Liver (tissue), 9 donors: Measurements from ENCODE around the gene LRRC7. TPM values are rescaled to one million over a fixed set of nuclear protein-coding genes. Genes with fewer than 3 reads are reported as not detected.
"Not testable (repeated sequence)": the region's sequence is repeated elsewhere in the genome, so short reads cannot be mapped to it uniquely, and the experiment has no call there.

Experiments used
- DNase-seq: peaks from one replicate; pipeline ENCODE4 v3.0.0-alpha.2; 2017; ENCODE audit warnings: low spot score
- H3K27ac ChIP-seq, 2 donors: one replicate each; pipeline ENCODE4 v1.7.0; 2013; ENCODE audit warnings: inconsistent platforms in 2 of 2, low read length in 2 of 2, control low read depth in 1 of 2, low read depth in 1 of 2, mild to moderate bottlenecking in 1 of 2
- H3K27me3 ChIP-seq, 4 donors: one replicate each; pipeline versions ENCODE4 v1.6.1 to v1.7.0; 2013; ENCODE audit warnings: low read length in 3 of 4, inconsistent platforms in 1 of 4, mild to moderate bottlenecking in 1 of 4, moderate library complexity in 1 of 4; ENCODE audit not compliant: control insufficient read depth in 4 of 4, insufficient read depth in 4 of 4
- H3K36me3 ChIP-seq, 4 donors: one replicate each; pipeline versions ENCODE4 v1.6.1 to v1.7.0; 2013; ENCODE audit warnings: low read length in 3 of 4, mild to moderate bottlenecking in 3 of 4, low read depth in 1 of 4, moderate library complexity in 1 of 4; ENCODE audit not compliant: control insufficient read depth in 4 of 4, insufficient read depth in 3 of 4
- H3K4me1 ChIP-seq, 4 donors: one replicate each; pipeline versions ENCODE4 v1.6.1 to v1.7.0; 2013; ENCODE audit warnings: low read length in 3 of 4, mild to moderate bottlenecking in 3 of 4, moderate library complexity in 1 of 4; ENCODE audit not compliant: control insufficient read depth in 4 of 4, insufficient read depth in 4 of 4
- H3K4me3 ChIP-seq, 3 donors: one replicate each; pipeline versions ENCODE4 v1.6.1 to v1.7.0; 2013; ENCODE audit warnings: low read length in 3 of 3, control low read depth in 1 of 3, low read depth in 1 of 3, mild to moderate bottlenecking in 1 of 3
- H3K9ac ChIP-seq, 2 donors: one replicate each; pipeline ENCODE4 v1.7.0; 2013; ENCODE audit warnings: low read length in 2 of 2, mild to moderate bottlenecking in 2 of 2, moderate library complexity in 2 of 2, control low read depth in 1 of 2, low read depth in 1 of 2
- H3K9me3 ChIP-seq, 4 donors: one replicate each; pipeline versions ENCODE4 v1.6.1 to v1.7.0; 2013; ENCODE audit warnings: low read length in 3 of 4; ENCODE audit not compliant: control insufficient read depth in 4 of 4
- EGR1 ChIP-seq, 2 donors: IDR thresholded peaks; 2 replicates each; pipeline ENCODE4 v1.6.1; 2016 to 2018; ENCODE audit warnings: antibody characterized with exemption in 2 of 2, low read depth in 2 of 2
- FOXA2 ChIP-seq: IDR thresholded peaks from 2 replicates; pipeline ENCODE4 v1.6.1; 2016; ENCODE audit warnings: antibody characterized with exemption
- HNF4A ChIP-seq, 2 donors: conservative IDR thresholded peaks; 2 replicates each; pipeline ENCODE4 v1.6.1; 2016; ENCODE audit warnings: antibody characterized with exemption in 2 of 2, mild to moderate bottlenecking in 2 of 2
- HNF4G ChIP-seq: IDR thresholded peaks from 2 replicates; pipeline ENCODE4 v1.6.1; 2016; ENCODE audit warnings: antibody characterized with exemption
- JUND ChIP-seq, 2 donors: IDR thresholded peaks; 2 replicates each; pipeline ENCODE4 v1.6.1; 2016; ENCODE audit warnings: antibody characterized with exemption in 2 of 2
- NR2F2 ChIP-seq: IDR thresholded peaks from 2 replicates; pipeline ENCODE4 v1.6.1; 2016; ENCODE audit warnings: antibody characterized with exemption
- RAD21 ChIP-seq, 2 donors: IDR thresholded peaks; 2 replicates each; pipeline ENCODE4 v1.6.1; 2016; ENCODE audit warnings: antibody characterized with exemption in 2 of 2, mild to moderate bottlenecking in 2 of 2
- RXRA ChIP-seq, 2 donors: IDR thresholded peaks; 2 replicates each; pipeline ENCODE4 v1.6.1; 2017 to 2018; ENCODE audit warnings: antibody characterized with exemption in 2 of 2, mild to moderate bottlenecking in 1 of 2
- SP1 ChIP-seq: IDR thresholded peaks from 2 replicates; pipeline ENCODE4 v1.6.1; 2018; ENCODE audit warnings: antibody characterized with exemption, mild to moderate bottlenecking
- TAF1 ChIP-seq: conservative IDR thresholded peaks from 2 replicates; pipeline ENCODE4 v1.6.1; 2016; ENCODE audit warnings: antibody characterized with exemption, mild to moderate bottlenecking
- YY1 ChIP-seq: IDR thresholded peaks from 2 replicates; pipeline ENCODE4 v1.6.1; 2016; ENCODE audit warnings: antibody characterized with exemption, mild to moderate bottlenecking
- WGBS: extraction: QIAGEN DNeasy Blood & Tissue Kit; methylation state at CpG from one replicate; pipeline ENCODE4 v1.1.7; 2013; 5-methylcytosine and 5-hydroxymethylcytosine counted together
- polyA plus RNA-seq, 2 donors: library from polyadenylated mRNA; stranded (reverse) in 1 of 2; unstranded in 1 of 2; fragments of 200-250 nt in 1 of 2; fragments of >200 nt in 1 of 2; fragmentation: Nextera tagmentation in 1 of 2; extraction: Ambion mirVana in 1 of 2; gene quantifications; one replicate each; pipeline versions ENCODE4 v1.2.1 to v1.2.3, GENCODE V29; 2013 to 2015
- total RNA-seq, 2 donors: library from RNA; depleted of rRNA; stranded (reverse); fragments of >200 nt; gene quantifications; one replicate each; pipeline ENCODE4 v1.2.3, GENCODE V29; 2014
- TF ChIP-seq, protein P1 (sequence below): IDR thresholded peaks from 2 replicates; pipeline ENCODE4 v1.6.1; 2016; ENCODE audit warnings: antibody characterized with exemption
- TF ChIP-seq, protein P2 (sequence below): IDR thresholded peaks from 2 replicates; pipeline ENCODE4 v1.6.1; 2016; ENCODE audit warnings: antibody characterized with exemption, mild to moderate bottlenecking
- TF ChIP-seq, protein P3 (sequence below): IDR thresholded peaks from 2 replicates; pipeline ENCODE4 v1.6.1; 2016; ENCODE audit warnings: antibody characterized with exemption
- TF ChIP-seq, protein P4 (sequence below): IDR thresholded peaks from 2 replicates; pipeline ENCODE4 v1.6.1; 2016; ENCODE audit warnings: antibody characterized with exemption
- TF ChIP-seq, protein P5 (sequence below): fragments of 150-350 bp; IDR thresholded peaks from 2 replicates; pipeline ENCODE4 v1.5.1; 2017; ENCODE audit warnings: improper control_type of control experiment, low read depth, low read length; ENCODE audit not compliant: missing input control
- donor health status: healthy.
- donor health status: healthy.
- donor health status: healthy.
- donor health status: healthy.
- donor health status: healthy.

The LRRC7 gene
- total and polyA plus RNA-seq, 4 donors = 0.08 to 1.1 (median 0.67) TPM

DNA sequence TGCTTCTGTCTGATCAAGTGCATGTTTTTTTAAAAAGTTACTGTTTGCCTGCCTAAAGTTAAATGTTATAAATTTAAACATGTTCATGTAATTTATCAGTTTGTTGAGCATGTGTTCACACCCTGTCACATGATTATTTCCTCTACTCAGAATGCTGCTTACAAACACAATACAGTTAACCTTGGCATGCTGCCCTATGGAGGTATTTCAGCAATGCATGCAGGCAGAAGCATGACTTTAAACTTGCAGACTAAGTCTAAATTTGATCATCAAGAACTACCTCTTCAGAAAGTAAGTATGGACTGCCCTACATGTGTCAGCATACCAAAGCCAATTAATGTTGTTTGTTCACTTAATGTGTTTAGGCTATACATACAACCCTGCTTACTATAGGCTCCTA is 476.1 kb downstream of the LRRC7 start:
- H3K27me3 ChIP-seq = peaks cover 0 to 3% (median 0%) of the 10 kb centered on the region in 4 donors
- no peak for DNase-seq
- no peaks in the 10 kb centered on the region for H3K36me3 ChIP-seq
- H3K4me1 ChIP-seq = no peaks in the 10 kb centered on the region
- no peak overlapping the region for H3K27ac ChIP-seq
- no peaks in the 10 kb centered on the region for H3K9me3 ChIP-seq
- H3K9ac ChIP-seq = no peak overlapping the region
- no peak overlapping the region for H3K4me3 ChIP-seq
- TF ChIP-seq HNF4A (conservative IDR thresholded peaks at IDR 0.05) (no peak), EGR1 (IDR thresholded peaks at IDR 0.05; ENCODE audit: low read depth in 2 of 2) (no peak), RXRA (IDR thresholded peaks at IDR 0.05) (no peak), YY1 (no peak), HNF4G (no peak), NR2F2 (no peak), SP1 (no peak), FOXA2 (no peak), RAD21 (IDR thresholded peaks at IDR 0.05) (no peak)
- TF ChIP-seq, protein P1, sequence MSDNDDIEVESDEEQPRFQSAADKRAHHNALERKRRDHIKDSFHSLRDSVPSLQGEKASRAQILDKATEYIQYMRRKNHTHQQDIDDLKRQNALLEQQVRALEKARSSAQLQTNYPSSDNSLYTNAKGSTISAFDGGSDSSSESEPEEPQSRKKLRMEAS = no peak
- TF ChIP-seq, protein P2, sequence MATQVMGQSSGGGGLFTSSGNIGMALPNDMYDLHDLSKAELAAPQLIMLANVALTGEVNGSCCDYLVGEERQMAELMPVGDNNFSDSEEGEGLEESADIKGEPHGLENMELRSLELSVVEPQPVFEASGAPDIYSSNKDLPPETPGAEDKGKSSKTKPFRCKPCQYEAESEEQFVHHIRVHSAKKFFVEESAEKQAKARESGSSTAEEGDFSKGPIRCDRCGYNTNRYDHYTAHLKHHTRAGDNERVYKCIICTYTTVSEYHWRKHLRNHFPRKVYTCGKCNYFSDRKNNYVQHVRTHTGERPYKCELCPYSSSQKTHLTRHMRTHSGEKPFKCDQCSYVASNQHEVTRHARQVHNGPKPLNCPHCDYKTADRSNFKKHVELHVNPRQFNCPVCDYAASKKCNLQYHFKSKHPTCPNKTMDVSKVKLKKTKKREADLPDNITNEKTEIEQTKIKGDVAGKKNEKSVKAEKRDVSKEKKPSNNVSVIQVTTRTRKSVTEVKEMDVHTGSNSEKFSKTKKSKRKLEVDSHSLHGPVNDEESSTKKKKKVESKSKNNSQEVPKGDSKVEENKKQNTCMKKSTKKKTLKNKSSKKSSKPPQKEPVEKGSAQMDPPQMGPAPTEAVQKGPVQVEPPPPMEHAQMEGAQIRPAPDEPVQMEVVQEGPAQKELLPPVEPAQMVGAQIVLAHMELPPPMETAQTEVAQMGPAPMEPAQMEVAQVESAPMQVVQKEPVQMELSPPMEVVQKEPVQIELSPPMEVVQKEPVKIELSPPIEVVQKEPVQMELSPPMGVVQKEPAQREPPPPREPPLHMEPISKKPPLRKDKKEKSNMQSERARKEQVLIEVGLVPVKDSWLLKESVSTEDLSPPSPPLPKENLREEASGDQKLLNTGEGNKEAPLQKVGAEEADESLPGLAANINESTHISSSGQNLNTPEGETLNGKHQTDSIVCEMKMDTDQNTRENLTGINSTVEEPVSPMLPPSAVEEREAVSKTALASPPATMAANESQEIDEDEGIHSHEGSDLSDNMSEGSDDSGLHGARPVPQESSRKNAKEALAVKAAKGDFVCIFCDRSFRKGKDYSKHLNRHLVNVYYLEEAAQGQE = no peak
- TF ChIP-seq, protein P3, sequence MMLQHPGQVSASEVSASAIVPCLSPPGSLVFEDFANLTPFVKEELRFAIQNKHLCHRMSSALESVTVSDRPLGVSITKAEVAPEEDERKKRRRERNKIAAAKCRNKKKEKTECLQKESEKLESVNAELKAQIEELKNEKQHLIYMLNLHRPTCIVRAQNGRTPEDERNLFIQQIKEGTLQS = no peak
- TF ChIP-seq, protein P4, sequence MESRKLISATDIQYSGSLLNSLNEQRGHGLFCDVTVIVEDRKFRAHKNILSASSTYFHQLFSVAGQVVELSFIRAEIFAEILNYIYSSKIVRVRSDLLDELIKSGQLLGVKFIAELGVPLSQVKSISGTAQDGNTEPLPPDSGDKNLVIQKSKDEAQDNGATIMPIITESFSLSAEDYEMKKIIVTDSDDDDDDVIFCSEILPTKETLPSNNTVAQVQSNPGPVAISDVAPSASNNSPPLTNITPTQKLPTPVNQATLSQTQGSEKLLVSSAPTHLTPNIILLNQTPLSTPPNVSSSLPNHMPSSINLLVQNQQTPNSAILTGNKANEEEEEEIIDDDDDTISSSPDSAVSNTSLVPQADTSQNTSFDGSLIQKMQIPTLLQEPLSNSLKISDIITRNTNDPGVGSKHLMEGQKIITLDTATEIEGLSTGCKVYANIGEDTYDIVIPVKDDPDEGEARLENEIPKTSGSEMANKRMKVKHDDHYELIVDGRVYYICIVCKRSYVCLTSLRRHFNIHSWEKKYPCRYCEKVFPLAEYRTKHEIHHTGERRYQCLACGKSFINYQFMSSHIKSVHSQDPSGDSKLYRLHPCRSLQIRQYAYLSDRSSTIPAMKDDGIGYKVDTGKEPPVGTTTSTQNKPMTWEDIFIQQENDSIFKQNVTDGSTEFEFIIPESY = no peak
- TF ChIP-seq, protein P5, sequence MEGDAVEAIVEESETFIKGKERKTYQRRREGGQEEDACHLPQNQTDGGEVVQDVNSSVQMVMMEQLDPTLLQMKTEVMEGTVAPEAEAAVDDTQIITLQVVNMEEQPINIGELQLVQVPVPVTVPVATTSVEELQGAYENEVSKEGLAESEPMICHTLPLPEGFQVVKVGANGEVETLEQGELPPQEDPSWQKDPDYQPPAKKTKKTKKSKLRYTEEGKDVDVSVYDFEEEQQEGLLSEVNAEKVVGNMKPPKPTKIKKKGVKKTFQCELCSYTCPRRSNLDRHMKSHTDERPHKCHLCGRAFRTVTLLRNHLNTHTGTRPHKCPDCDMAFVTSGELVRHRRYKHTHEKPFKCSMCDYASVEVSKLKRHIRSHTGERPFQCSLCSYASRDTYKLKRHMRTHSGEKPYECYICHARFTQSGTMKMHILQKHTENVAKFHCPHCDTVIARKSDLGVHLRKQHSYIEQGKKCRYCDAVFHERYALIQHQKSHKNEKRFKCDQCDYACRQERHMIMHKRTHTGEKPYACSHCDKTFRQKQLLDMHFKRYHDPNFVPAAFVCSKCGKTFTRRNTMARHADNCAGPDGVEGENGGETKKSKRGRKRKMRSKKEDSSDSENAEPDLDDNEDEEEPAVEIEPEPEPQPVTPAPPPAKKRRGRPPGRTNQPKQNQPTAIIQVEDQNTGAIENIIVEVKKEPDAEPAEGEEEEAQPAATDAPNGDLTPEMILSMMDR = no peak

DNA sequence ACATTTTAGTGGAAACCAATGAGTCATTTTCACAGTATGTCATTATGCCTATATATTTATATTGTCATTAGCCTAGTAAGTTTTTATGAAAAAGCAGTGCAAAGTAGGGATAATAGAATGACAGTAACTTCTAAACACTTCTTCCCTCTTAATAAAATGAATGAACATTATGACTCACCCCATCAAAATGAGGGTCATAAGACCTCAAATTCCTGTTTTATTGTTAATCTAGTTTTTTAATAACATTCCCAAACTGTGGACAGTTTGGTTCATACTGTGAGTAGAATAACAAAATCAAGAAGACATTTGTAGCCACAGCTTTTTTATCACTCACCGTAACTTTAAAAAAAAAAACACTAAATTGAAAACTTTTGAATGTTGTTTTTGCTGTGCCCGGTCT is 477.1 kb downstream of the LRRC7 start:
- H3K27me3 ChIP-seq = peaks cover 0 to 3% (median 0%) of the 10 kb centered on the region in 4 donors
- no peak overlapping the region for H3K9ac ChIP-seq
- H3K4me3 ChIP-seq = no peak overlapping the region
- H3K9me3 ChIP-seq = no peaks in the 10 kb centered on the region
- DNase-seq = no peak
- H3K4me1 ChIP-seq = no peaks in the 10 kb centered on the region
- no peaks in the 10 kb centered on the region for H3K36me3 ChIP-seq
- TF ChIP-seq JUND (IDR thresholded peaks at IDR 0.05) = no peak
- no peak for TF ChIP-seq TAF1
- TF ChIP-seq, protein P1 = no peak
- H3K27ac ChIP-seq = no peak overlapping the region
- WGBS = 81% methylated on average over 2 of the region's 2 CpGs

DNA sequence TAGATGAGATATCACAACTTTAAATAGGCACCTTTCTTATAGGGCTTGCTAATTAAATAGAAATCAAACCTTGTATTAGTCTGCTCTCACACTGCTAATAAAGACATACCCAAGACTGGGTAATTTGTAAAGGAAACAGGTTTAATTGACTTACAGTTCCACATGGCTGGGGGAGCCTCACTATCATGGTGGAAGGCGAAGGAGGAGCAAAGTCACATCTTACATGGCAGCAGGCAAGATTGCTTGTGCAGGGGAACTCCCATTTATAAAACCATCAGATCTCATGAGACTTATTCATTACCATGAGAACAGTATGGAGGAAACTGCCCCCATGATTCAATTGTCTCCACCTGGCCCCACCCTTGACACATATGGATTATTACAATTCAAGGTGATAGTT is 477.9 kb downstream of the LRRC7 start:
- H3K27ac ChIP-seq, H3K36me3 ChIP-seq, H3K4me1 ChIP-seq, DNase-seq, H3K9me3 ChIP-seq, H3K4me3 ChIP-seq, H3K9ac ChIP-seq, H3K27me3 ChIP-seq: not testable (repeated sequence)
- 81% methylated on average over 1 of the region's 1 CpG for WGBS
